Stimulated activated CD8-positive, alpha-beta memory T cell treated with anti-CD3 and anti-CD28 coated beads, Interleukin-4, amount 100 ng/mL, for 4 hours (primary cell): ENCODE data around the gene EPB41L1.

ENCODE experiments used
- DNase-seq, 2 donors: peaks; one replicate each; pipeline ENCODE4 v3.0.0-alpha.2; 2020; ENCODE audit warnings: low read depth in 2 of 2, low spot score in 1 of 2

The EPB41L1 gene

DNA sequence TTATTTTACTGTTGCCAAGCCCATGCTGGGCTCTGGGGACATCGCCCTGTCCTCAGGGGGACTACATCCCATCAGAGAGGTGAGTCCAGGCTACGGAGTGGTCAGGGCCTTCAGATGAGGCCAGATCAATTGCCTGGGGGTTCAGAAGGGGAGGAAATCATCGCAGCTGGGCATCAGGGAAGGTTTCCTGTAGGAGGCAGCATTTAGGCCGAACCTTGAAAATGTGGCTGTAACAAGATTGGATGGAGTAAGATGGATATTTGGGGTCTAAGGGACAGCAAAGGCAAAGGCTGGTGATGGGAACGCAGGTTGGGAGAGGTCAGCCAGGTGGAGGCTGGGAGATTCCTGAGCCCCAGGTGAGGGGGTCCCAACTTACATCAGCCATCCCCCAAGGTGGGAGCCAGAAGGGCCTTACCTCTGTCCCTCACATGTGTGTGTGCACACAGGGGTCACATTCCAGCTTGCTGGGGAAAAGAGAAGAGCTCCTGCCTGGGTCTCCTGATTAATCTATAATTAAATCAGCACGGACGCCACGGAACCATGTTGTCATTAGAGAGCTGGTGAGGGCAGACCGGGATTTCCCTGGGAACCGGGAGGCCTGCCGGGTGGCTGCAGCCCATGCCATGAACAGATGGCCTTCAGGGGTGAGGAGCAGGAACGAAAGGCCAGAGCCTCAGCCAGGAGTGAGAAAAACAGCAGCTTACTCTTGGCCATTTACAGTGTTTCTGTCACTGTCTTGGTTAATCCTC lies 121.1 kb downstream of the EPB41L1 start:
- DNase-seq, result no peak

DNA sequence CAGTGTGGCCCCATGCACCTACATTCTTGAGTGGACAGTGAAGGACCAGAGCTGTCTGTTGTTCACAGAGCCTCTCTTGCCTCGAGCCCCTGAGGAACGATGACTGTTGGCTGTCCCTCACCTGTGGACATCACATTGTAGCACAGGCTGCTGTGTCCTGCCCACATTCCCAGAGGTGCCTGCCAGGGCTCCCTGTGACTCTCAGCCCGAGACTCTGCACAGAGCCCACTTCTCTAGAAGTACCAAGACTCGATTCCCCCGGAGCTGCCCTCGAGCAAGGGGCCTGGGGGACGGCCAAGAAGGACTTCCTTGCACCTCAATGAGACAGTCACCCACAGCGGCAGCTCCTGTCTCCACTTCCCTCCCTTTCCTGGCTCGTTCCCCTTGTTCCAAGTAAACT lies 123.0 kb downstream of the EPB41L1 start:
- no peak for DNase-seq

DNA sequence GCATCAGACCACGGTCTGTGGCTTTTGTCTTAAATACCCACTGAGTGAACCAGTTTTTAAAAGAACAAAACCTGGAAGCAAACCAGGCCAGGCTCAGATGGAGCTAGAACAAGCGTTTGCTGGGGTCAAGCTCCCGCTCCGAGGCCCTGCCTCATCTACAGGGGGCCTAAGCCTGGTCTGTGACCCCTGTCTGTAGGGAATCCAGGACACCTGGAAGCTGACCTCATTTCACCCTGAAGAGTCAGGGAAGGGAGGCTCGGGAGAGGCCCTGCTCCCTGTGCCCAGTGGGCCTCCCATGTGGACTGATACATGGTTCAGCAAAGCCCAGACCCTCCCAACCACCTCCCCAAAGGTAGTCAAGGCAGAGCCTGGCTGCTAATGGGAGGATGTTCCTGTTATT lies 124.8 kb downstream of the EPB41L1 start:
- no peak for DNase-seq

DNA sequence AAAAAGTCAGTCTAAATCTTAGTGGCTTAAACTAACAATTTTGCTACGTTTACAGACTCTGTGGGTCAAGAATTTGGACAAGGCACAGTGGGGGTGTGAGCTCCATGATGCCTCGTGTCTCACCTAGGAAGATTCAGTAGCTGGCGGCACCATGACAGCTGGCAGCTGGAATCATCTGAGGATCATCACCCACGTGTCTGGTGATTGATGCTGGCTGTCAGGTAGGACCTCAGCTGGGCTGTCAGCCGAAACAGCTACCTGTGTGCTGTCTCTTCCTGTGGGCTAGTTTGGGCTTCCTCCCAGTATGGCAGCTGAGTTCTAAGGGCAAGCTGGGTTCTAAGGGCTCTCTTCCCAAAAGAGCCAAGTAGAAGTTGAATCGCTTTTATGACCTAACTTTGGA lies 125.2 kb downstream of the EPB41L1 start:
- no peak for DNase-seq

DNA sequence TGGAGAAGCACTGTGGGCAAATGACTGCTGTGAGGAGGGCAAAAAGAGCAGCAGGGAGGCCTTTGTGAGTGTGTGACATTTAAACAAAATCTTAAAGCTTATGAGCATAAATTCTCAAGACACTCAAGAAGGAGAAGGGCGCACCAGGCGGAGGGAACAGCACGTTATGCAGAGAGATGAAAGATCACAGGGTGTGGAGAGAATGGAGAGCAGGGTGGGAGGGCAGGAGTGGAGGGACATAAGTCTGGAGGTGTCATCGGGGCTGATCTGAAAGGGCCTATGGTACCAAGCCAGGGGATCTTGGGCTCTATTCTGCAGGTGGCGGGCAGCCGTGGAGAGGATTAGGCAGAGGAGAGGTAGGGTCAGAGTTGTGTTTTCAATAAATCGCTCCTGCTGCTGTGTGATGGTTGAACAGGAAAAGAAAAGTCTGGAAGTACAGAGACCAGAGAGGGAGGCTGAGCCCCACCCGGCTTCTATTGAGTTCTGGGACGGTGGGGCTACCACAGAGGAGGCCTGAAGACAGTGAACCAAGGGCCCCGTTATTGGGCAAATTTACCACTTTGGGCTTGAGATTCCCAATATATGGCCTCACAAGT lies 127.3 kb downstream of the EPB41L1 start:
- DNase-seq, result no peak
